DLD1 (cell line): Measurements from ENCODE around the gene HSP90AB1.

ENCODE experiments used
- in situ Hi-C: cut with HindIII; loops from 2 replicates; pipeline ENCODE4 v1.10.0; 2017; ENCODE audit warnings: low sequenced_read_pairs

The HSP90AB1 gene

GRCh38 chr6:44278774-44279697 is 32.1 kb downstream of the HSP90AB1 start:
- in situ Hi-C loops: no loop called here

GRCh38 chr6:44284121-44284520 is 37.2 kb downstream of the HSP90AB1 start:
- in situ Hi-C loops: no loop called here

DNA sequence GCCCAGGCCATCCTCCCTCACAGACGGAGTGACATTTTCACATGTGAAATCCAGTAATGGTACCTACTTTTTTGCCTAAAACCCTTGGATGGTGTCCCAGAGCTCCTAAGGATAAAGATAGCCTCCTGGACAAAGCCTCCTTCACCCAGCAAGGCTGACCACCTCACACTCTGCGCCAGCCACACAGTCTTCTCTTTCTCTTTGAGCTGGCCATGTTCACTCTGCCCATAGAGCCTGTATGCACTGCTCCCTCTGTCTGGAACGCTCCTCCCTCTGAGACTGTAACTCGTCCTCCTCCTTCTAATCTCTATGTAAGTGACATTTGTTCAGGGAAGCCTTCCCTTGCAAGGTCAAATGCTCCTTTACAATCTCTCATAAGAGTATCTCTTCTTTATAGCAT is 38.0 kb downstream of the HSP90AB1 start:
- in situ Hi-C loops: no loop called here

DNA sequence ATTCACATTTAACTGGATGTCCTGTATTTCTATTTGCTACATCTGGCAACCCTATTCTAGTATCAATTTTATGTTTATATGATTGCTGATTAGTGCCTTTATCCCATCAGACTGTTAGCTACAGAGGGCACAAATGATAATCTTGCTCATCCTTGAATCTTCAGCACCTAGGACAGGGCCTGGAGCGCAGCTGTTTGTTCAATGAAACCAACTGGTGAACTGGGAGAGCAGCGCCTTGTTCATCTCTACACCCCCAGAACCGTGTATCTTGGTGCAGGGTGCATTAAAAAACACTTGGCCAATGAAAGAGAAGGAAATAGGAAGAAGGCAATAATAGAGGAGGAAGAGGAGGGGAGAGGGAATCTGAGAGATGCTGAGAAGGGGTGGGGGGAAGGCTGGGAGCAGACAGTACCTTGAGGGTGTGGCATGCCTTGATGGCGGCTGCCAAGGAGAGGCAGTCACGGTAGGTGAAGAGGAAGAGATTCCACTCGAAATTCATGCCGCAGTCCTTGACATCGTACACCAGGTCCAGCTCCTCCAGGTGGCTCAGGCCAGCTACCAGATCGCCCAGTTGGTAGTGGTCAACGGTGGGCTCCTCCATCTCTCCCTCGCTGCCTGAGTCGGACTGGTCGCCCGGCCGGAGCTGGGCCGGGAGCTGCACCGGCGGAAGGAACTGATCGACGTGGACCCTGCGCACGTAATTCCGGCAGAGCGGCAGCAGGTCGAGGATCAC is 38.8 kb downstream of the HSP90AB1 start:
- in situ Hi-C loops: no loop called here

DNA sequence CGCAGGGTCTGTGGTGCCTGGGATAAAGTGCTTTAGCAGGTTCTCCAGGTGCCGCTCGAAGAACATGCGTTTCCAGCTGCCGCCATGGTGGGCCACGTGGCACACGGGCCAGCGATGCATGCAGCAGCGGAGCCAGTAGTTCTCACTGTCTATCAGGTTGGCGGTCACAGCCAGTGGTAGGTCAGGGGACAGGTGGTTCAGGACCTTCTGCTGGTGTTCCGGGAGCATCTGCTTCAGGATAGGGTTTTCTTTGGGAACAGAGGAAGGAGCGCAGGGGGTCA is 39.3 kb downstream of the HSP90AB1 start:
- in situ Hi-C loops: no loop called here

DNA sequence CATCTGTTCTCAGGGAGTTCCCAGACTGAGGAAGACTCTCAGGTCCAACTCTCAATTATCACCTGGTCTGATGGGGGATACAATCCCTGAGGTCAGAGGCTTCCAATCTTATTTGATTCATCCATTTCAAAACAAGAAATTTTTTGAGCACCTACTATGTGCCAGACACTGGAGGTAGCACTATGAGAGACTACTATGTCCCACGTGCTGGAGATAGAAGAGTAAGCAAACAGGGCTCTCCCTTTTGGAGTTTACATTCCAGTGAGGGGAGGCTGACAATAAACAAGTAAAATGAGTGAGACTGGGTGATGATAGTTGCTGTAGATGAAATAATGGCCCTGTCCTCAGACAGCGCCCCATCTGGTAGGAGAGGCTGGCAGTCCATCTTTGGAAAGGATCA is 39.8 kb downstream of the HSP90AB1 start:
- in situ Hi-C loops: no loop called here

DNA sequence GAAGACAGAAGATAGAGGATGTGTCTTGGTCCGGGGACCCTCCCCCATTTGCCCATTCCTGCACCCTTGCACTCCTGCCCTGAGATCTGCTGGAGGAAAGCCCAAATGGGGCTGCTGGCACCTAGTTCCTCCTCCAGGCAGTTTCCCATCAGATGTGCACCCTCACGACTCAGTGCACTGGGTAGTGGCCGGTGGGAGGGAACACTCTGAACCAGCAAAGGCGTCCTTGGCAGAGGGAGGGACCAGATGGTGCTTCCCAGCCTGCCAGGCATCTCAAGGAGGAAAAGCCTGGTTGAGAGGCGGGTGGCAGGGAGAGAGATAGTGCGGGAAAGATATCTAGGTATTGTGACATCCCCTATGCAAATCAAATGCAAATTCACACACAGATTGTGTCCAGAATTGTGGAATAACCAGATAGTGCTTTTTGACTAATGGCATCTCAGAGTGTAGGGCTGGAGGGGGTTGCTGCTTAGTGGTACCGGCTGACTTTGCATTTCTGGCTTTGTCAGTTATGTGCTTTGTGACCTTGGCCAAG is 42.9 kb downstream of the HSP90AB1 start:
- in situ Hi-C loops: no loop called here

- in situ Hi-C loops: no loop called here
Measured at GRCh38 chr6:44291841-44292240, 44.9 kb downstream of the HSP90AB1 start.

GRCh38 chr6:44292661-44293365 is 45.9 kb downstream of the HSP90AB1 start:
- in situ Hi-C loops: no loop called here

- in situ Hi-C loops: no loop called here
Measured at GRCh38 chr6:44294832-44295791, 48.2 kb downstream of the HSP90AB1 start.

DNA sequence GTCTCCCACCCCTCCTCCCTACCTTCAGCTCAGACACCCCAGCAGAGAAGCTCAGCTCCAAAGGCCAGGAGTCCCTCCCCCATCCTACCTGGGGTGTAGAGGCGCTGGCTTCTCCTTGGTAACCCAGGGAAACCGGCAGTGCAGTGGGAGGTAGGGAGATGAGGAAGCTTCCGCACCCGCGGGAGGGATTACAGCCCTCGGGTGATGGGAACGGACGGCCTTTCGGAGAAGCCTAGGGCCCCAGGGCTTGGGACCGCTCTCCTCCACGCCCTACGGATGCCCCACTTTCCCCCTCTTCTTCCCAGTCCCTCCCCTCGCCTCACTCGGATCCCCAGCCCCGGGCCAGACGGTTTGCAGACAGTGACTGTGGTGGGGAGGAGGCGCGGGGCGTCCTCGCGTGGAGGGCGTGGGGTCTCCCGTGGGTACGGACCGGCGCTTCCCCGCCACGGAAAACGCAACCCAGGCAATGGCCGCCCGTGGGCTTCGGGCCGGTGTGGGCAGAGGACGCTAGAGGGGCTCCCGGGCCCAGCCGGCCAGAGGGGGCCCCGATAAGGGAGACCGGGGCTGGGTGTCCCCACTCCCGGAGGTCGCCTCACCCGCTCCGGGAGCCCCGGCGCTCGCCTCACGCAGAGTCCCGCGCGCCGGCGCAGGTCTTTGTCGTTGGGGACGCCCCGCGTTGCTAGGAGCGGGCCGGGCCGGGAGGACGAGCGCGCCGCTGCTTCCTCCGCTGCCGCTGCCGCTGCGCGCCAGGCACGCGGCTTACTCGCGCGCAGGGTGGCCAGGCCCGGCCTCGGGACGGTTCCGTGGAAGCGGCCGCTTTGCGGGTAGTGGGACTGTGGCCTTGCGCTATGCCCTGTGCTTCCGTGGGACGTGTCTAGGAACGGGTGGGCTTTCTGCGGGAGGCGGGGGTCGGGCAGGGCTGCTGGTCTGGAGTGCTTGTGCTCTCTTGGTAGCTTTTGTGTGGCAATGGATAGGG is 50.5 kb downstream of the HSP90AB1 start:
- in situ Hi-C loops: no loop called here

DNA sequence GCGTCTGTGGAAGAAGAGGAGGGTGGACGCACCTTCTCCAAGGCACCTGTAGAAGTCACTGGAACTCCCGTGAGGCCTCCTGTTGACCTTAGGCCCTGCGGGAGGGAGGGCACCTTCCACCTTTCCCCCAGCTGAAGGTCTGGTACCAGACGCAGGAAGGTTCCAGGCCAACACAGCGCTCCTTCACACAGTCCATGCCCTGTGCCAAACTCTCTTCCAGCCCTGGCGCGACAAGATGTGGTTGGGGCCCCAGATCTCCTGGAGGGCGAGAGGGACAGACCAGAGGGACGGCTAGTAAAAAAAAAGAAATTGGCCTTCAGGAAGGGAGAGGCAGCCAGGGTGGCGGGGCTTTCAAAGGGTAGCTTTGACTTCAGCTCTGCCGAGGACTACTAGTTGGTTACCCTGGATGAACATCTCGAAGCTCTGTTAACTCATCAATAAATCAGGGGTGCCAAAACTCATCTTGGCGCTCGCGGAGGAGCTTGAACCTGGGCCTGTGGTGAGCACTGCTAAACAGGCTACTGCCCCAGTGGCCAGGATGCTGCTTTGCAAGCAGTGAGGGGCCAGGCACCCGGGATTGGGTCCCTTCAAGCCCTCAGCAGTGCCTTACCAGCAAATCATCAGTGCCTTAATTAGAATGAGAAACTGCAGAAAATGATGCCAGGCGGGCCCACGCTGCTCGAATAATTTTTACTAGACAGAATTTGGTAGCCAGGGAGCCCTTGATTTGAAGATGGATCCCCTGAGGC is 51.3 kb downstream of the HSP90AB1 start:
- in situ Hi-C loops: no loop called here

GRCh38 chr6:44298864-44299263 is 52.0 kb downstream of the HSP90AB1 start:
- in situ Hi-C loops: no loop called here

- in situ Hi-C loops: loop anchor here (10.0 kb wide), 1 partner anchor 46 kb away; the partner anchor contains the start of gene SLC35B2
Measured at GRCh38 chr6:44300292-44300823, 53.5 kb downstream of the HSP90AB1 start.

DNA sequence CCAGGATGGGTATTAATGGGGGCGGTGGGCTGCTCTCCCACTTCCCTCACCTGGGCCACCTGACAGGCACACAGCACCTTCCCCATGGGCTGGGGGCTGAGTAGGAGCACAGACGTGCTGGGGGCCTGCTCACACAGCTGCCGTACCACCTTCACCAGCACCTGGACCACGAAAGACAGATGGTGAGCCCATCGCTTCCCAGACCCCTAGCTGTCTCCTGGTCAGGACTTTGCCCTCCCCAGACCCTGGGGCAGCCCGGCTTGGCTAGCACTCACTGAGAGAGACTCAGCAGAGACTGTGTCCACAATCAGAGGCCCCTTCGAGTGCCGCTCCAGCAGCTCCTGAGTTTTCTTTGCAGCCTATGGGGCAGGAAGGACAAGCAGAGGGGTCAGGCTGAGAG is 54.2 kb downstream of the HSP90AB1 start:
- in situ Hi-C loops: loop anchor here (10.0 kb wide), 1 partner anchor 46 kb away; the partner anchor contains the start of gene SLC35B2

DNA sequence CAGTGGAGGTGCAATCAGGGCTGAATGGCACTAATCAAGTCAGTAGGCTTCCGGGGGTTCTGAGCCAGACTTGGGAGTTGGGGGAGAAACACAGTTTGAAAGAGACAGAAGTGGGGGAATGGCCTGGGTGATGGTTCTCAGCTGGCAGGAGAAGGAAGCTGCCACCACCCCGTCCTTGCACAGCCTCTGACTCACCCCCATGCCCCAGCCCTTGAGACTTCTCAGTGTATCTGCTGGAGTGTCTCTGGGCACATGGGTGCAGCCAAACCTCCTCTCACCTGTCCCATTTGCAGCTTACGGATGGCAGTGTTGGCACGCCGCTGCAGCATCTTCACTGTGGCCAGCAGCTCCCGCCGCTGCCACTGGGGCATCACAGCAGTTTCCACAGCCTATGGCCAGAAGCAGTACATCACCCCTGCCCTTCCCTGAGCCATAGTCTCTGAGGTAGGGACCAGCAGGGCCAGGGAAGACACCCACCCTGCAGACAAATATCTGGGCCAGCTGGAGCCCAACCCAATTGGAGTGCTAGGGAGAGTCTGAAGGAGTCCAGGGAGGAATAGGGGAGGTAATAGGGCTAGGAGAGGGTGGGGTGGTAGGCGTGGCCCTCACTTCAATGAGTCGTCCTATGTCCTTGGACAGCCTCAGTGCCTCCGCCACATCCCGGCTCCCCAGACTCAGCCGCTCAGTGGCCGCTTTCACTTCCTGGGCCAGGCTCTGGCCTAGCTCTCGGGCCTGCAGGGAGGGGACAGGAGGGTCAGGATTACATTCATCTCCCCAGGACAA is 55.1 kb downstream of the HSP90AB1 start:
- in situ Hi-C loops: loop anchor here (10.0 kb wide), 1 partner anchor 47 kb away; the partner anchor contains the start of gene SLC35B2

DNA sequence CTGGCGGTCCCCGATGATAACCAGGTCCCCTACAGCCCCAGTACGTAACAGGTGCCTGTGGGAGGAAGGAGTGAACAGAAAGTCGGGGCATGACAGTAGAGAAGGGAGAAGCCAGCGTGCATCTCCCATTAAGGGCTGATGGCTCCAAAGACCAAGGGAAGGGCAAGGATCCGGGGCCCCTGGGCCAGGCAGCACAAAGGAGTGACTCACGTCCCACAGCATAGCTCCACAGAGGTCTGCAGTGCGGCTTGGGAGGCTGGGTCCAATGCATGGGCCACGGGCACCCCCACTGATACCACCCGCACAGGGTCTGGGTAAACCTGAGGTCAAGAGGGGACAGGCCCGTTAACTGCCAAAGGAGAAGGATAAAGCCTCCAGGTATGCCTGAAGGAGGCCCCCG is 56.0 kb downstream of the HSP90AB1 start:
- in situ Hi-C loops: loop anchor here (10.0 kb wide), 1 partner anchor 48 kb away; the partner anchor contains the start of gene SLC35B2
